DOHH2 (cell line): Measurements from ENCODE around the gene BRI3BP.

Experiments used
- H3F3A ChIP-seq: fragments of 200-600 bp; sonication (generic), shearing (Covaris generic); 2 replicates; pipeline ENCODE4 v1.6.0; 2016; ENCODE audit warnings: antibody characterized with exemption, mild to moderate bottlenecking; ENCODE audit not compliant: control insufficient read depth, insufficient read depth
- H3K27ac ChIP-seq: fragments of 200-600 bp; sonication (generic); 2 replicates; pipeline ENCODE4 v1.5.1; 2014; ENCODE audit warnings: low read depth, mild to moderate bottlenecking, low read length, moderate library complexity
- H3K27me3 ChIP-seq: fragments of 200-600 bp; sonication (generic); 2 replicates; pipeline ENCODE4 v1.6.1; 2014; ENCODE audit warnings: mild to moderate bottlenecking, low read length, mixed read lengths; ENCODE audit not compliant: control insufficient read depth
- H3K36me3 ChIP-seq: fragments of 200-600 bp; sonication (generic); 2 replicates; pipeline ENCODE4 v1.6.1; 2014; ENCODE audit warnings: mild to moderate bottlenecking, low read length, moderate library complexity, mixed read lengths; ENCODE audit not compliant: control insufficient read depth
- H3K4me1 ChIP-seq: fragments of 200-600 bp; sonication (generic); 2 replicates; pipeline ENCODE4 v1.6.1; 2014; ENCODE audit warnings: mild to moderate bottlenecking, low read length, mixed read lengths; ENCODE audit not compliant: control insufficient read depth
- H3K4me2 ChIP-seq: fragments of 200-600 bp; sonication (generic); 2 replicates; pipeline ENCODE4 v1.6.0; 2014; ENCODE audit warnings: mild to moderate bottlenecking, low read length, moderate library complexity
- H3K4me3 ChIP-seq: fragments of 200-600 bp; sonication (generic); 2 replicates; pipeline ENCODE4 v1.5.1; 2014; ENCODE audit warnings: mild to moderate bottlenecking, low read length, mixed read lengths
- H3K79me2 ChIP-seq: fragments of 200-600 bp; sonication (generic); 2 replicates; pipeline ENCODE4 v1.6.1; 2014; ENCODE audit warnings: mild to moderate bottlenecking, low read length, mixed read lengths; ENCODE audit not compliant: control insufficient read depth
- H3K9me2 ChIP-seq: fragments of 200-600 bp; sonication (generic); replicated peaks from 2 replicates; pipeline ENCODE4 v1.6.1; 2014; ENCODE audit warnings: mild to moderate bottlenecking, low read length, mixed read lengths; ENCODE audit not compliant: control insufficient read depth
- H3K9me3 ChIP-seq: fragments of 200-600 bp; sonication (generic); 2 replicates; pipeline ENCODE4 v1.6.1; 2014; ENCODE audit warnings: antibody characterized with exemption, low read length, mixed read lengths; ENCODE audit not compliant: control insufficient read depth, insufficient read depth
- H4K20me1 ChIP-seq: fragments of 200-600 bp; sonication (generic); 2 replicates; pipeline ENCODE4 v1.6.0; 2014; ENCODE audit warnings: low read depth, mild to moderate bottlenecking, antibody characterized with exemption, low read length, moderate library complexity; ENCODE audit not compliant: control insufficient read depth, insufficient read depth
- EZH2phosphoT487 ChIP-seq: fragments of 200-600 bp; sonication (generic); IDR thresholded peaks from 2 replicates; pipeline ENCODE4 v1.6.1; 2017; ENCODE audit warnings: borderline replicate concordance, mild to moderate bottlenecking, antibody characterized with exemption, low read length, moderate library complexity, mixed read lengths
- TF ChIP-seq, protein P1 (sequence below): fragments of 200-600 bp; sonication (generic); IDR thresholded peaks from one replicate; pipeline ENCODE4 v1.5.1; 2014; ENCODE audit warnings: antibody characterized with exemption, mild to moderate bottlenecking, low read depth, low read length; ENCODE audit not compliant: poor library complexity, severe bottlenecking

BRI3BP gene

DNA sequence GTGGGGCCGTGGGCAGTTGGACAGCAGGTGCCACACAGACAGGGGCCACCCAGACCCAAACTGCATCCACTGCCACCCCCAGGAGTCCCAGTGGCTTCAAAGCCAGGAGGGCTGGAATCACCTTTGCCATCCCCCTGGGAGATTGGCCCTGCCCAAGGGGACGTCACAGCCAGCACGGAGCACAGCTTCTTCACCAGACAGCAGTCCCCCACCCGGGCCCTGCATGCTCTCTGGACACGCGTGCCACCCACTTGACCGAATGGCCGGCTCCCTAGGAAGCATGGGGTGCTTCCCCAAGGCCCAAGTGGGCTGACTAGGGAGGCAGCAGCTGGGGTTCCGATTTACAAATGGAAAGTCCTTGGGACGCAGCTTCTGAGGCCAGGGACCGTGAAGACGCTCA, 21.8 kb upstream of the BRI3BP start:
- H3K79me2 ChIP-seq, result no peaks in the 10 kb centered on the region
- H3K9me3 ChIP-seq, result no peaks in the 10 kb centered on the region
- no peak overlapping the region for H3K27ac ChIP-seq
- no peaks in the 10 kb centered on the region for H4K20me1 ChIP-seq
- no peak overlapping the region for H3K4me2 ChIP-seq
- no peak for TF ChIP-seq EZH2phosphoT487
- TF ChIP-seq, protein P1, sequence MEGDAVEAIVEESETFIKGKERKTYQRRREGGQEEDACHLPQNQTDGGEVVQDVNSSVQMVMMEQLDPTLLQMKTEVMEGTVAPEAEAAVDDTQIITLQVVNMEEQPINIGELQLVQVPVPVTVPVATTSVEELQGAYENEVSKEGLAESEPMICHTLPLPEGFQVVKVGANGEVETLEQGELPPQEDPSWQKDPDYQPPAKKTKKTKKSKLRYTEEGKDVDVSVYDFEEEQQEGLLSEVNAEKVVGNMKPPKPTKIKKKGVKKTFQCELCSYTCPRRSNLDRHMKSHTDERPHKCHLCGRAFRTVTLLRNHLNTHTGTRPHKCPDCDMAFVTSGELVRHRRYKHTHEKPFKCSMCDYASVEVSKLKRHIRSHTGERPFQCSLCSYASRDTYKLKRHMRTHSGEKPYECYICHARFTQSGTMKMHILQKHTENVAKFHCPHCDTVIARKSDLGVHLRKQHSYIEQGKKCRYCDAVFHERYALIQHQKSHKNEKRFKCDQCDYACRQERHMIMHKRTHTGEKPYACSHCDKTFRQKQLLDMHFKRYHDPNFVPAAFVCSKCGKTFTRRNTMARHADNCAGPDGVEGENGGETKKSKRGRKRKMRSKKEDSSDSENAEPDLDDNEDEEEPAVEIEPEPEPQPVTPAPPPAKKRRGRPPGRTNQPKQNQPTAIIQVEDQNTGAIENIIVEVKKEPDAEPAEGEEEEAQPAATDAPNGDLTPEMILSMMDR, result no peak
- H3F3A ChIP-seq, result no peaks in the 10 kb centered on the region
- peaks cover 76% of the 10 kb centered on the region for H3K36me3 ChIP-seq
- no peaks in the 10 kb centered on the region for H3K27me3 ChIP-seq
- no peak overlapping the region for H3K4me3 ChIP-seq
- H3K9me2 ChIP-seq, result no peaks in the 10 kb centered on the region
- H3K4me1 ChIP-seq, result no peaks in the 10 kb centered on the region

DNA sequence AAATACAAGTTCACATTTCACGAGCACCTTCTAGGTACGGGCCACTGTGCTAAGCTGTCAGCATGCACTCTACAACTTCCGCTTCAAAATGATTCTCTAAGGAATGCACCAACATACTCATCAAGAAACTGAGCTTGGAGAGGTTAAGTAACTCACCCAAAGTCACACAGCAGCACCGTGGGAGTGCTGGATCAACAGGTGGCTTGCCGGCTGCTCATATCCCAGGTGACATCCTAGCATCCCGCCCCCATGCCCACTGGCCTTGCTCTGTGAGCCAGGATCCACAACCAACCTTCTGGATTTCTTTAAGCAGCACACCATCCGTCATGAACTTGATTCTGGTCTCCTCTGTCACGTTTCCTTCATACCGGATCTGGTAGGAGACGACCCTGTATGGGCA, 21.2 kb upstream of the BRI3BP start:
- H3K9me2 ChIP-seq, result no peaks in the 10 kb centered on the region
- H3K9me3 ChIP-seq, result no peaks in the 10 kb centered on the region
- H3K4me3 ChIP-seq, result no peak overlapping the region
- H3F3A ChIP-seq, result no peaks in the 10 kb centered on the region
- no peaks in the 10 kb centered on the region; the same call in 1 of the 2 replicates for H3K79me2 ChIP-seq
- peaks cover 75% of the 10 kb centered on the region for H3K36me3 ChIP-seq
- TF ChIP-seq EZH2phosphoT487, result no peak
- TF ChIP-seq, protein P1, result no peak
- no peaks in the 10 kb centered on the region for H3K27me3 ChIP-seq
- H3K27ac ChIP-seq, result no peak overlapping the region
- H3K4me2 ChIP-seq, result no peak overlapping the region
- H3K4me1 ChIP-seq, result no peaks in the 10 kb centered on the region
- H4K20me1 ChIP-seq, result no peaks in the 10 kb centered on the region

DNA sequence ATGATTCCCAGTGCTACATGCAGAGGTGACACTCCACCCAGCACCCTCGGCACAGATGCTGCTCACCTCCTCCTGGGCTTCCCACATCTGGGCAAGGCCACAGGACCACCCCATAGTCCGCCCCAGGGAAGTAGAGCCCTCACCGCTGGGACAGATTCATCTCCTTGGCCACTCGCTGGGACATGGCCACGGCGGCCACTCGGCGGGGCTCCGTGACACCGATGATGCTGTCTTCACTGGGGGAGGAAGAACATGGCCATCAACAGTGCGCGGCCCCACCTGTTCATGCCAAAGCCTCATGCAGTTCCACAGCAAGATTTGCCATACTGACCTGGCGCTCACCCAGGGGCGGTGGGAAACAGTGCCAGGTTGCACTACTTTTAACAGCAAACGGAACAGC, 18.2 kb upstream of the BRI3BP start:
- Histone ChIP-seq H4K20me1 (no peaks in the 10 kb centered on the region), H3K4me1 (no peaks in the 10 kb centered on the region), H3K36me3 (peaks cover 72% of the 10 kb centered on the region), H3K27ac (no peak overlapping the region), H3K79me2 (peaks cover 3% of the 10 kb centered on the region), H3K27me3 (no peaks in the 10 kb centered on the region), H3K9me3 (no peaks in the 10 kb centered on the region), H3K9me2 (no peaks in the 10 kb centered on the region), H3F3A (no peaks in the 10 kb centered on the region), H3K4me3 (no peak overlapping the region), H3K4me2 (no peak overlapping the region)
- TF ChIP-seq, protein P1, result no peak
- no peak for TF ChIP-seq EZH2phosphoT487

DNA sequence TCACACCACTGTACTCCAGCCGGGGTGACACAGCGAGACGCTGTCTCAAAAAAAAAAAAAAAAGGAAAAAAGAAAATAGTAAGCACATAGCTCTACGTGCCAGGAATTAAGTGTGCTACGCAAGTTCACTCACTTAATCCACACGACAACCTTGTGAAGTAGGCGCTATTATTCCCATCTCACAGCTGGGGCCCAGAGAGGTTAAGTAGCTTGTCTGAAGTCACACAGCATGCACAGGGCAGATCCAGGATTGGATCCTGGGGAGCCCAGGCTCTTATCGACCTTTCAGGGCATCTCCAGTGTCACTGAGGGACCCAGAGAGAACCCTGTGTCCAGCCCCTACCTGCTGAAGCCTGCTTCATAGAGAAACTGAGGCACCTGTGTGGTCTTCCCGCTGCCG, 16.4 kb upstream of the BRI3BP start:
- H3K27ac ChIP-seq, result no peak overlapping the region
- no peaks in the 10 kb centered on the region for H3K27me3 ChIP-seq
- no peaks in the 10 kb centered on the region for H3F3A ChIP-seq
- no peak overlapping the region for H3K4me3 ChIP-seq
- no peaks in the 10 kb centered on the region for H3K9me2 ChIP-seq
- TF ChIP-seq, protein P1, result no peak
- TF ChIP-seq EZH2phosphoT487, result no peak
- peaks cover 6% of the 10 kb centered on the region for H3K79me2 ChIP-seq
- H3K4me2 ChIP-seq, result no peak overlapping the region
- H3K36me3 ChIP-seq, result peaks cover 70% of the 10 kb centered on the region
- no peaks in the 10 kb centered on the region for H3K4me1 ChIP-seq
- H3K9me3 ChIP-seq, result no peaks in the 10 kb centered on the region
- H4K20me1 ChIP-seq, result no peaks in the 10 kb centered on the region
